GM18519 (cell line): Measurements from ENCODE around the gene VAV2.

Experiments
- ATAC-seq: cut with Tn5 transposase; IDR thresholded peaks from one replicate; pipeline ENCODE4 v1.9.1; 2021; ENCODE audit warnings: mild to moderate bottlenecking, moderate library complexity; ENCODE audit not compliant: unreplicated experiment, low FRiP score

The VAV2 gene

DNA sequence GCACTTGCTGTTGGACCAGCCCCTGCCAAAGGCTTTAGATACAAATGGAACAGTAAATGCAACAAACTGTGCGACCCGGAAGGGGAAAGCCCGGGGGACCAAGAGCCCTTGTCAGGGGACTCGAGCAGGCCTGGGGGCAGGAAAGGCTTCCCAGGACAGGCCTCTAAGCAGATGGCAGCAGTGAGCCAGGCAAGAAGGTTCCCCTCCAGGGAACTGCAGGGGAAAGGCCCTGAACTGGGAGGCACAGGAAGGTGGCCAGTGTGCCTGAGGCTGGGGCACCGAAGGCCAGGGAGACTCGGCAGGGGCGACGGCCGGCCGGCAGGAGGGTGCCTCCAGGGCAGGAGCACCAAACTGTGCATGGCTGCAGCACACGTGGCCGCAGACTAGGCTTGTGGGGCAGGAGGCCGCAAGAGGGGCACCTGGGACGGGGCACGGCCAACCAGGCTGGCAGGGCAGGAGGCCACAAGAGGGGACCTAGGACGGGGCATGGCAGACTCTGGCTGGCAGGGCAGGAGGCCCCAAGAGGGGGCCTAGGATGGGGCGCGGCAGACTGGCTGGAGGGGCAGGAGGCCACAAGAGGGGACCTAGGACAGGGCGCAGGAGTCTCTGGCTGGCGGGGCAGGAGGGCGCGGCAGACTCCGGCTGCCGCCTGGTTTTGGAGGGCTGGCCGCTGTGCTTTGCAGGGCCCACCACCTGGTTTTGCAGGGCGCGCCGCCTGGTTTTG lies 10.0 kb downstream of the VAV2 start:
- ATAC-seq, result no peak

DNA sequence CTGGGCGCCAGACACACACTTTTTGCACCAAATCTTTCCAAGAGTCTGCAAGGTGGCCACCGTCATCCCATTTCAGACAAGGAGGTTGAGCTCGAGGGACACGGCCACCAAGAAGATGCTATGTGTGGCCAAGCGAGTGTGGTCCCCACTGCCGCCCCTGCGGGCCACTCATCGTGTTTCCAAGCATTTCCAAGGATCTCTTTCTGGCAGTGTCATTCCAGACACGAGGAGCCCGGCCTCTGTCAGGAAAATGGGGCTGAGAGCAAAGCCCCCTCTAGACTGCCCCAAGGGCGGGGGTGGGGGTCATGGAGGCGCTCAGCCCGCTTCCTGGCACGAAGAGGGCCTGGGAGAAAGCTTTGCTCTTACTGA lies 10.6 kb downstream of the VAV2 start:
- ATAC-seq, result no peak

DNA sequence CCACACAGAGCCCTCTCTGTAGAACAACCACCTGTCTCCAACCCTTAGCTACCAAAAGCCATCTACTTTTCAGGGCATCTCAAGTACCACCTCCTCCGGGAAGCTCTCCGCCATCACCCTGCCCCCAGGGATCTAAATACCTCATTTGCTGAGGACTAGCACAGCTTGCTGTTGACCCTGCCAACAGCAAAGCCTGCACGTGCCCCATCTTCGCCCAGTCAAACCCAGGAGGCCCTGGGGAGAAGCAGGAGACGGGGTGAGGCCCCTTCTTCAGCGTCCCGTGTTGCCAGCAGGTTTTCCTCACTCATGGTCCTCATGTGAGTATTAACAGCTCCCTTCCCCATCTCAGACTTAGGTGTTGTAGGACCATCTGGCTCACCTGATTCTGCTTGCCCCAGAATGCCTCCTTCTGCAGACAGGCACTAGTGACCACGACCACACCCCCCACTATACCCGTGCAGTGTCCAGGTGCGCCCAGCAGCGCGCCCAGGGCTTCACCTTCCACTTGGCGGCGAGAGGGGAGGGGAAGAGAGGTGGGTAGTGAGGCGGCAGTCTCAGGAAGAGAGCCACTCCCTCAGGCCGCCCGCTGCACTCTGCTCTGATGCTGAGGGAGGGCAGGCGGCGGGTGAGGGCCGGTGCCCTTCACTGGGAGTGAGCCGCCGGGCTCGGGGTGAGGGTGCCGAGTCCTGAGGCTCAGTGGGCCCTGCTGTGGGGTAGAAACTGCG lies 11.1 kb downstream of the VAV2 start:
- no peak for ATAC-seq

DNA sequence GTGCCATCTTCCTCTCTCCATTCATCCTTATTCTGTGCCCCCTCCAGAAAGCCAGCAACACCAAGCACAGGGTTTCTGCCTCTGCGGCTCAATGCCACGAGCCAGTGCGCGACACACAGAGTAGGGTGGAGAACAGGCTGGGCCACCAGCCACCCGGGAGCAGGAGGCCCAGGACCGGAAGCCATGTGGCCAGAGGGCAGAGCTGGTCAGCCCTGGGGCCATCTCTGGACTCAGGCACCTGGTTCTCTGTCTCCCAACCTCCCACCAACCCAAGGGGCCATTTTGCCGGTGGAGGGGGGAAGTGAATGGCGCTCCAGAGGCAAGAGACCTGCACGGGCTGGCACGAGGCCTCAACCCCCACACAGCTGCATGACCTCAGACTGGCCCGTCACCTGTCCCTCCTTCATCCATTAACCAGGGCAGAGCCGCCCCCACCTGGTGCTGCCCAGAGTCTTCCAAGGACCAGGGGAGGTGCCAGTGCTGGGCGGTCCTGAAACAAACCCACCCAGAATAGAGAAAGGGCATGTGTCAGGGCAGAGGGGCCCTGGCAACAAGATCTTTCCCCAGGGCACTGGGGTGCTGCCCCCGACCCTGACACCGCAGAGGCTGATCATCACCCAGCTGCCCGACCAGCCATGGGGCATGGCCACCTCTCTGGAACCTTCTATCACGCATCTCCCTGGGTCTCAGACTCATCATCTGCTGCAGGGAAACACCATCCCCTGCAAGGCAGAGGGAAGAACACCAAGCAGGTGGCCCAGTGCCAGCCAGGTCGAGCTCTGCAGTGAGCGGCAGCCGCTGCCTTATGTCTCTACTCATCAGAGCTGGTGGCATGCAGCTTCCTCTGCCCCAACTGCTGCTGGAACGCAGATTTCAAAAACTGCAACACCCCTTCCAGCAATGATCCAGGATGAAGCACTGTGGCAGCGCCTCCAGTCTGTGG lies 11.9 kb downstream of the VAV2 start:
- ATAC-seq, result no peak

DNA sequence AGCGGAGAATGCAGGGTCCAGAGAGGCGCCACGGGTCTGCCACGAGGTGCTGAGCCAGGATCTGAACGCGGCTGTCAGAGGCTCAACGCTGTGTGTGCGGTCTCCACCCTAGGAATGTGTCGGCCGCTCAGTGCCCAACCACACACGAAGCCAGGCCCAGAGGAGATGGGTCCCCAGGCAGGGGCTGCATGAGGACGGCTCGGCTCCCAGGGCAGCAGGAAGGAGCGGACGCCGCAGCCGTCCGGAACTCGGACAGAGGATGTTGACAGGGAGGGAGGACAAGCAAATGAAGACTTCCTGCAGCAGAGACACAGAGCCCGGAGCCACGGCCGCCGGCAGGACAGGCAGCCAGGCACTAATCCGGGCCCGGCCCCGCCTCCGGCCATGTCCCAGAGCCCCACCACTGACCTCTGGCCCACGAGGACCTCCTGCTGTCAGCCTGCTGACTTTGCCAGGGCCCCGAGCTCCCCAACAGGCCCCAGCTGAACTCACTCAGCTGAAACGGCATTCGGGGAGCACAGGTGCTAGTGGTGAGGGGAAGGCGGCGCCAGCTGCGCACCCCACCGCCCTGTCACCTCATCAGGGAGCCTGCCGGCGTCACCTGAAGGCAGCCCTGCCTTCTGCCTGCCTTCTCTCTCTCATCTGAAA lies 12.7 kb downstream of the VAV2 start:
- ATAC-seq, result no peak

DNA sequence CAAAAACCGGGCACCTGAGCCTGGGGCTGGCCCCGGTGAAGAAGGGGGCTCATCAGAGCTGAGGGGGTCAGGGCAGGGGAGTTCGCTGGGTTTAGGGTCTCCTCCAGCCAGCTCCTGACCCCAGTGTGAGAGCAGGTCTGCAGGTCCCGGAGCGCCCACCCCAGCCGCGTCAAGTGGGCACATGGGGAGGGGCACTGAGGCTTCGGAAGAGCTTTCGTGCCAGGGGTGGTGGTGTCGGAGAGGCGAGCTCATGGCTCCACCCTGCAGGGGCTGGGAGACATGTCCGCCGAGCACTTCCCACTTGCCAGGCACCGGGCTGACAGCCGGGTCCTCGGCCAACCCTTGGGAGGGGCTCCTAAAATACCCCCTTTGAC lies 13.2 kb downstream of the VAV2 start:
- no peak for ATAC-seq

DNA sequence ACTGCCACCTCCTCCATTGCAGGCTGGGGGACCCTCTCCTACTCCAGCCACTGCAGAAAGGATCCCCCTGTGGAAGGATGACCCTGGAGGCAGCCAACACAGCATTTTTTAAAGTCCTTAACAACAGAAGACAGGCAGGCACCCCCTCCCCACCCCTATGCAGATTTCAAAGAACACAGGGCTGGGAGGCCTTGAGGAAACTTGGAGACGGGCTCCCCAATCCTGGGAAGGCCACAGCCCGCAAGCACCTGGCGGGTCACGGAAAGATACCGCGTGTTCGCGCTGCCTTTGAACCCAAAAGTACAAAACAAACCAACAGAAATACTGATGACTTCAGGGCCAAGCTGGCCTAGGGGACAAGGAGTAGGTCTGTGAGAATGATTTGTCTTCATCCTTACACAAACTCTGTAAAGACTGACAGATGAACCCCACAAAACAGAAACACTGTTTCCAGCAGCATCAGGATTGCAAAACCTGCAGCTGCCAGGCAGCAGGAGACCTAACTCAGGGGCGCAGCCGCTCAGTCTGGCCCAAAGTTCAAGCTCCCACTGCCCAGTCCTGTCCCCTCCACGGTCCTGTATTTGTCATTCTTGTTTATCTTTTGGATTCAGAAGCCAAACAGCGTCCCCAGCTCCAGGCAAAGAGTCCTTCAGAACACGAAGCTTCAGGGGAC lies 13.8 kb downstream of the VAV2 start:
- ATAC-seq, result no peak

DNA sequence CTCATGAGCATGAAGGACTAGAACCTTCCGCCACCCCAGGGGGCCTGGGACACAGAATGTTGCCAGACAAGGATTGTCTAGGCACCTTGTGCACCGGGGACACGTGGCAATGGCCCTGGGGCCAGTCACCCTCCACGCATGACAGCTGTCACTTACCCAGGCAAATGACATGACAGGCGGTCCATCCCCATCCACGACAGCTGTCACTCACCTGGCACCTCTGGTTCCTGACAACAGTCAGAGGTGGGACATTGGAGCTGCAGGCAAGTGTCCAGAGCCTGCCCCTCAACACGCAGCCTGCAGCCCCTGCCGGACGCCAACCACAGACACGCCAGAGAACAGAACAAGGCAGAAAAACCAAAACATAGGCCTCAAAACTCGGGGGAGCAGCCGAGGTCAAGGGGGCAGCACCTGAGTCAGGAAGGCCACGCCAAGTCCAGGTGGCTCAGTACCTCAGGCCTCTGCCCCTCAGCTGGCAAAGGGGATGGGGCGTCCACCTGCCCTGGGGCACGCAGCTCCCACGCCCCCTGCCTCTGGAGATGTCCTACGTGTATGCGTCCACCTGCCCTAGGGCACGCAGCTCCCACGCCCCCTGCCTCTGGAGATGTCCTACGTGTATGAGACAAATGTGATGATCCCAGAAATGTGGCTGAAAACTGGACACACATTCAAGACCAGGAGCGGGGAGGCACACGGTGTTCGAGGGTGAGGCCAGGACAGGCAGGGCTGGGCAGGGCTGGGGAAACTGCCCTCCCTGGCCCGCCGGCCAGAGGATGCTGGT lies 14.5 kb downstream of the VAV2 start:
- no peak for ATAC-seq

DNA sequence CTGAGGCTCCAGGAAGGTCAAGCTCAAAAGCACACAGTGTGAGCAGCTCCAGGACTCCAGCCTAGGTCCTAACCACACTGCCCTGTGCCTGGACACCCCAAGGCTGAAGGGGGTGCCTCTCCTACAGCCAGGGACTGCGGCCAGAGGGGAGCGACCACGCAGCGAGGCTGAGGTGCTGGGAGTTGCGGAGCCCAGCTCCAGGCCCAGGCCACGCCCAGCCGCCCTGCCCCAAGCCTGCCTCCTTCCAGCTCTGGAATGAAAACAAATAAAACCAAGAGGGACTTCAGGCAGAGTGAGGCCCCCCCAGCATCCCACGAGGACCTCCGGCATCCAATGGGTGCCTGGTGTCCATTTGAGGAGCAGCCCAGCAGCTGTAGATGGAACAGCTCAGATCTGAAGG lies 15.2 kb downstream of the VAV2 start:
- ATAC-seq, result no peak

DNA sequence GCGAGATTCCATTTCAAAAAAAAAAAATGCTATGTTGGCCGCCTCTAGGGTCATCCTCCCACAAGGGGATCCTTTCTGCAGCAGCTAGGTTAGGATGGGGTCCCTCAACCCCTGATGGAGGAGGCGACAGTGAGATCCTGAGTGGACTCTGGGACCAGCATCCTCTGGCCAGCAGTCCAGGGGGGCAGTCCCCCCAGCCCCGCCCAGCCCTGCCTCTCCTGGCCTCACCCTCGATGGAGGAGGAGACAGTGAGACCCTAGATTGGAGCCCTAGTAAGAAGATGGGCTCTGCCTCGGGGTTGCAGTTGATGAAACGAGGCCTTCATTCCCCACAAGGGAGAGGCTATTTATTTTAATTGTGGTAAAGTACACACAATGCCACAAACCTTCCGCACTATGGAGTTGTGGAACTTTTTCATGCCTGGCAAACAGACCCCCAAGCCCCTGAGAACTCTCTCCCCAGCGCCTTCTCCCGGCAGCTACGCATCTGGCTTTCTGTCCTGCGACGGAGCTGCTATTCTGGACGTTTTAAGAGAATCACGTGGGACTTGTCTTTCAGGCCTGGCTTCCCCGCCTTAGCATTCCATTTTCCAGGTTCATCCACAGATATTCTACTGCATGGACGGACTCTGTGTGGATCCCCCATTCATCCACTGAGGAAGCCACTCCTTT lies 15.8 kb downstream of the VAV2 start:
- ATAC-seq, result no peak

DNA sequence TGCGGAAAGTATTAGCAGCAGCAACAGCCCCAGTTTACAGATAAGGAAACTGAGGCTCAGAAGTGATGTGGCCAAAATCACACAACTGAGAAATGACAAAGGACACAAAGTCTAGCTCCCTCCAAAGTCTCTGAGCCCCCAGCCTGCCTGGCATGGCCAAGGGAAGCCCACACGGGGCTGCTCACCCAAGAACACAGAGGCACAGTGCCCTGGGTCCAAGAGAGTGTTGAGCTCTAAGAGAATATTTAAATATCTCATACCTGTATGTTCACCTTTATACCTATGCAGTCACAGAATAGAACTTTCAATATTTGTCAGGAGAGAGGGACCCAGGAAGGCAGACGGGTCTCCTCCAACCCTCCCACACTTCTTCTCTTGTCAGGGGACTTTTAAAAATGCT lies 16.6 kb downstream of the VAV2 start:
- no peak for ATAC-seq

DNA sequence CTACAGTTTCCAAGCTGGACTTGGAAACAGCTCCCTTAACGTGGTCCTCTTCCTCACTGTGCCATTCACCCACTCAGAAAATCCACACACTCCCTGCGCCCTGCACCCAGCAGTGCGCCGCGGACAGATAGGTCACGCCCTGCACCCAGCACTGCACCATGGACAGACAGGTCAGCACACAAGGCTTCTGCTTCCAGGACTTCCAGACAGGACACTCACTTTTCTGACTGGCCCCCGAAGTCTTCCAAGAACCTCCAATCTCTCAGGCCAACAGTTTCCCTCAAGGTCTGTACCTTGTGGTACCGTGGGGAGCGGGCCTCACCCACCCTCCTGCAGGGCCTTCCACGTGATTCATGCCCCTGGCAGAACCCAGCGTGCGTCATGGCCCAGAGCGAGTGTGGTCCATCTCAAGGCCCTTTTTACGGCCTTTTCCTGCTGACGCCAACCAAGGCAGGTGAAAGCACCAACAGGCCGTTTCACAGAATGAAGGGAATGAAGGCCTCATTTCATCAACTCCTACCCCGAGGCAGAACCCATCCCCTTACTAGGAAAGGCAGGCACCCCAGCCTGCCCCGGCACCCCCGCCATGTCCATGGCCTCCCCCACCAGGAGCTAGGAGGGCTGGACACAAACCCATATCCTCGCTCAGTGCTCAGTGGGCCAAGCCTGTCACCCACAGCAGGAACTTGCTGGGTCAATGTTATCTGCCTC lies 17.3 kb downstream of the VAV2 start:
- ATAC-seq, result no peak

DNA sequence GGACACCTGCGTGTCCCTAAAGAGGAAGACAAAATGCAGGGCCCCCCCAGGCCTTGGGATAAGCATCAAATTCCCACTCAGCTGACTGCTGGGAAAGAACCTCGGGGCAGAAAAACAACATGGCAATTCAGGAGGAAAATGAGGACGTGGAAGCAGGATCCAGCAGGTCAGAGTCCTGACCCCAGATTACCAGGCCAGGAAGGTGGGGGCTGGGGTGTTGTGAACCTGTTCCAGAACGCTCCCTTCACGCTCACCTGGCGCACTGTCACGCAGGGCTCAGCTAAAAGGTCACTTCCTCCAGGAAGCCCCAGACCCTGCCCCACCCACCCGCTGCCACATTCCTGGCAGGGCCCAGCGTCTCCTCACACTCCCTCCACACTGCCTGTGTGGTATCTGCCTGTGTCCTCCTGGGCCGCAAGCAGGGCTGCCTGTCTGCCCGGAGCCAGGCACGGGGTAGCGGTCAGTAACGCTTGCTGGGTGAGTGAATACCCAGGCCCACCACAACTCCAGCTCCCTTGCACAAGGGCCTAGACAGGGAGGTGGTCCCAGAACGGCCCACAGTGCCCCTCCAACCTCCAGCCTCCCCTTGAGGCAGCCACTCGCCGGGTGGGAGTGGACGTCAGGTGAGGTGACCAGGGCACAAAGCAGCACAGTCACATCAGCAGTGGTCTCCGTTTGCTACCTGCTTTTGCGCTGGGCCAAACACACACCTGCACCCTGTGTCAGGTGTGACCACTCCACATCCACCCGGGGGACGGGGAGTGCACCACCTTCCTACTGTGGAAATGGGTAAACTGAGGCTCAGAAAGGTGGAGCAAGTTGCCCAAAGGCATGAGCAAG lies 18.1 kb downstream of the VAV2 start:
- no peak for ATAC-seq

DNA sequence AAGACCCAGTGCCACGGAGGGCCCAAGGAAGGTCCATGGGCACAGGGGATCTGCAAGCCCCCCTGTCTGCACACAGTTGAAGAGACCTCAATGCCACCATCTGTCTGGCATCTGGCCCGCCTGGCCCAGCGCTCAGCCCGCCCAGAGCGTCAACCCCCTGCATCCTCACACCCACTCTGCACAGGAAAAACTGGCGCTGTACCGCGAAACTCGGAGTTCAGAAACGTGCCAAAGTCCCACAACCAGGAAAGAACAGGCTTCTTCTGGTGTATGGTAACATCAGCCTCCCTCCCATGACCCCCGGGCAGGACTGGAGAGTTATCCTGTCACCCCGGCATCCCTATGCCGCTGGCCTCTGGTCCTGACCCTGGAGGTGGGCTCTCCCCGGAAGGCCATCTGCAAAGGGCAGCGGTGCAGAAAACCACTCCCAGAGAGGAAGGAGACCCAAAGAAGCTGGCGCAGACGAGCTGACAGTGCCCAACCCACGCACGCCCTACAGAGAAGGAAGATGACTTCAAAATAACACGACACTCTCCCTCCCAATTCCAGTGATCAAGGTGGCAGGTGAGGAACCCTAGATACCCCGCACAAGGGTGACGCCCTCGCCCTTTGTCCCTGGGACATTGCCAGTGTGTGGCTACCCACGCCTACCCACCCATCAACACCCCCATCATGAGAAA lies 18.9 kb downstream of the VAV2 start:
- no peak for ATAC-seq

DNA sequence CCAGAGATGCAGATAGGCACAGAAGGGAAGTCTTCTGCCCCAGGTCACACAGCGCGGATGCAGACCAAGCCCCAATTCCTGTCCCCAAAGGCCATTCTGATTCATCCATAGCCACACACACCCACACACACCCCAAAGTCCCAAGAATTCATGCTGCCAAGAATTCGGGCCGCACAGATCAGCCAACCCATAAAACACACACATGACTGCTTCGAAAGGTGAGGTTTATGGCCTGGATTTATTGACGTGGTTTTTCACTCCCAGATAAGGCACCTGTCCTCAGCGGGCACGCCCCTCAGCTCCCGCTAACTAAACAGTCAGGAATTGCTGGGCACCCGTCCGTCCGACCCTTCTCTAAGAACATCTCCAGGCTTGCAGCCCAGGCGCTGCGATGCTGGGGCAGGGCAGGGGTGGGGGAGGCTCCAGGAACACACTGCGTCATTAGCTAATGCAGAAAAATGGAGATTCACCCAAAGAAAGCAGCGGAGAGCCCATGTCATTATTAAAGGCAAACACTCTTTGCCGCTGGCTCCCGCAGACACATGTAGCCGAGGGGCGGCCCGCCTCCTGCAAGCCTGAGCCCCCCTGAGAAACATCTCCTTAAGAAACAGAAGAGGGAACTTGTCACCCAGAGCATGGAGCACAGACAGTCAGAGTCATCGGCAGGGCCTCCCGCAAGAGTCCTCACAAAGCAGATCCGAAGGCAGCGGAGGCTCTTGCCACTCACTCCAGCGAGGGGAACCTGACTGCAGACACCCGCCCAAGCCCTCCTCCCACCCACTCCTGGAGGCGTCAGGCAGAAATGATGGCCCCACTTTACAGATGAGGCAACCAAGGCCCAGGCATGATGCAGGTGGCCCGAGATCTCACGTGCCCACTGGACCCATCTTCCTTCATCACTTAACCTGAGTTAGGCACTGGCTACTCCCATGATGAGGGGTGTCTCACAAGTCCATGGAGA lies 19.9 kb downstream of the VAV2 start:
- no peak for ATAC-seq
